Hypothalamus (tissue), 51 donors: Measurements from ENCODE around the gene METRN.

ENCODE experiments used
- DNase-seq, 51 donors: peaks; one replicate each; lab custom pipeline; 2025; lab: John Stamatoyannopoulos, UW

Gene METRN

DNA sequence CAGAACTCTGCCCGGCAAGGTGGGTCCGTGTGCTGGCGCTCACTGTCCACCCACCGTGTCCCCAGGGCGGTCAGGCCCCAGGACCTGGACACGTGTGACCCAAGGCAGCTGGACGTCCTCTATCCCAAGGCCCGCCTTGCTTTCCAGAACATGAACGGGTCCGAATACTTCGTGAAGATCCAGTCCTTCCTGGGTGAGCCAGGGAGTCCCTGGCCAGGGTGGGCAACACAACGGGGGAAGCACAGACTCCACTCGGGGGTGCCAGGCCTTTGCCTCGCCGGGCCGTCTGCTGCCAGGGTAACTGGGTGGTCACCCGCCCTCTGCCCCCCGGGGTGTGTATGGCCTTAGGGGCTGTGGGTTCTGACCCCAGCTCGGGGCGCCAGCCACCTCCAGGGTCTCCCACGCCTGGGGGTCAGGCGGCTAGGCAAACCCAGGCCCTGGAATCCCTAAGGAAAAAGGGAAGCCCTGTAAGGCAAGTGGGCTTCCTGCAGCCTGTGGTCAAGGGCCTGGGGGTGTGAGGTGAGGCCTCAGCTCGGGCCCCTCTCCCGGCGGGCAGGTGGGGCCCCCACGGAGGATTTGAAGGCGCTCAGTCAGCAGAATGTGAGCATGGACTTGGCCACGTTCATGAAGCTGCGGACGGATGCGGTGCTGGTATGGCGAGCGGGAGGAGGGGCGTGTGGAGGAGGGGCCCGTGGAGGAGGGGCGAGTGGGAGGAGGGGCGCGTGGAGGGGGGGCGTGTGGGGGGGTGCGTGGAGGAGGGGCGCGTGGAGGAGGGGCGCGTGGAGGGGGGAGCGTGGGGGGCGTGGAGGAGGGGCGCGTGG lies 52.1 kb downstream of the METRN start:
- DNase-seq: no peak

- no peak for DNase-seq
Measured at GRCh38 chr16:767743-768235, 52.9 kb downstream of the METRN start.

DNA sequence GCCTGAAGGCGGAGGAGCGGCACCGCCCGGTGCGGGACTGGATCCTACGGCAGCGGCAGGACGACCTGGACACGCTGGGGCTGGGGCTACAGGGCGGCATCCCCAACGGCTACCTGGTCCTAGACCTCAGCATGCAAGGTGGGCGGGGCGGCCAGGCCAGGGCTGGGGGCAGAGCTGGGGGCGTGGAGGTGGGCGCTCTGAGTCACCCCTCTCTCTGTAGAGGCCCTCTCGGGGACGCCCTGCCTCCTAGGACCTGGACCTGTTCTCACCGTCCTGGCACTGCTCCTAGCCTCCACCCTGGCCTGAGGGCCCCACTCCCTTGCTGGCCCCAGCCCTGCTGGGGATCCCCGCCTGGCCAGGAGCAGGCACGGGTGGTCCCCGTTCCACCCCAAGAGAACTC lies 53.5 kb downstream of the METRN start:
- no peak for DNase-seq
